Natural killer cell (primary cell): ENCODE results near the gene CEP170B. TPM values are rescaled to one million over a fixed set of nuclear protein-coding genes. Genes with fewer than 3 reads are reported as not detected.

Source experiments
- ATAC-seq, 3 donors: fragments of 150-1000 bp in 2 of 3; fragments of 200-7000 bp in 1 of 3; cut with Tn5 transposase; 1 replicate in 1 of 3; 2 replicates in 2 of 3; pipeline ENCODE4 v1.10.0; 2021; ENCODE audit warnings: mild to moderate bottlenecking in 2 of 3, moderate library complexity in 2 of 3
- DNase-seq, 2 donors: peaks; one replicate each; pipeline versions ENCODE4 v3.0.0 to v3.0.0-alpha.2; 2013 to 2021; ENCODE audit warnings: mixed read lengths in 1 of 2
- H3K27ac ChIP-seq: one replicate; pipeline ENCODE4 v1.5.1; 2013; ENCODE audit warnings: mild to moderate bottlenecking, low read length
- H3K27me3 ChIP-seq: one replicate; pipeline ENCODE4 v1.6.1; 2013; ENCODE audit warnings: low read length; ENCODE audit not compliant: control insufficient read depth, insufficient read depth
- H3K36me3 ChIP-seq: one replicate; pipeline ENCODE4 v1.6.1; 2013; ENCODE audit warnings: low read length; ENCODE audit not compliant: control insufficient read depth, insufficient read depth
- H3K4me1 ChIP-seq: one replicate; pipeline ENCODE4 v1.6.1; 2013; ENCODE audit warnings: low read length; ENCODE audit not compliant: control insufficient read depth, insufficient read depth
- H3K4me3 ChIP-seq: one replicate; pipeline ENCODE4 v1.5.1; 2013; ENCODE audit warnings: low read length
- H3K9me3 ChIP-seq: one replicate; pipeline ENCODE4 v1.6.1; 2013; ENCODE audit warnings: low read length; ENCODE audit not compliant: control insufficient read depth, insufficient read depth
- H3K27ac Mint-ChIP-seq, 2 donors: one replicate each; pipeline ENCODE4 v1.8.0; 2022; ENCODE audit warnings: mild to moderate bottlenecking in 2 of 2, mixed read lengths in 2 of 2, moderate library complexity in 1 of 2
- H3K27me3 Mint-ChIP-seq, 2 donors: one replicate each; pipeline ENCODE4 v1.8.0; 2022; ENCODE audit warnings: low read depth in 2 of 2, mixed read lengths in 2 of 2
- H3K36me3 Mint-ChIP-seq: one replicate; pipeline ENCODE4 v1.8.0; 2022; ENCODE audit warnings: mixed read lengths
- H3K4me1 Mint-ChIP-seq, 2 donors: one replicate each; pipeline ENCODE4 v1.8.0; 2022; ENCODE audit warnings: mixed read lengths in 2 of 2
- H3K4me3 Mint-ChIP-seq: one replicate; pipeline ENCODE4 v1.8.0; 2022; ENCODE audit warnings: mild to moderate bottlenecking, moderate library complexity, mixed read lengths
- H3K9me3 Mint-ChIP-seq, 2 donors: one replicate each; pipeline ENCODE4 v1.8.0; 2022; ENCODE audit warnings: mixed read lengths in 2 of 2
- WGBS: methylation state at CpG from one replicate; pipeline ENCODE4 v1.1.7; 2013; ENCODE audit warnings: missing lambda C conversion rate; ENCODE audit not compliant: insufficient coverage; 5-methylcytosine and 5-hydroxymethylcytosine counted together
- intact Hi-C: fragments of 100-400 bp; cut with micrococcal nuclease; formaldehyde crosslinking; loops from one replicate; pipeline ENCODE4 v1.14.2; 2022
- total RNA-seq, 4 donors: library from RNA; stranded (reverse); fragments of 120-200 nt in 1 of 4; gene quantifications; one replicate each; pipeline versions ENCODE4 v1.2.3 to v1.2.4, GENCODE V29; 2013 to 2022
- TF ChIP-seq, protein P1 (sequence below): fragments of 200-600 bp; IDR thresholded peaks from one replicate; pipeline ENCODE4 v1.8.0; 2022; ENCODE audit warnings: antibody characterized with exemption

Gene CEP170B
- total RNA-seq, 3 donors from 2014 or later (not counting 1 experiment from before 2014, with no cell fraction given) = 0.24 to 0.72 (median 0.30) TPM

DNA sequence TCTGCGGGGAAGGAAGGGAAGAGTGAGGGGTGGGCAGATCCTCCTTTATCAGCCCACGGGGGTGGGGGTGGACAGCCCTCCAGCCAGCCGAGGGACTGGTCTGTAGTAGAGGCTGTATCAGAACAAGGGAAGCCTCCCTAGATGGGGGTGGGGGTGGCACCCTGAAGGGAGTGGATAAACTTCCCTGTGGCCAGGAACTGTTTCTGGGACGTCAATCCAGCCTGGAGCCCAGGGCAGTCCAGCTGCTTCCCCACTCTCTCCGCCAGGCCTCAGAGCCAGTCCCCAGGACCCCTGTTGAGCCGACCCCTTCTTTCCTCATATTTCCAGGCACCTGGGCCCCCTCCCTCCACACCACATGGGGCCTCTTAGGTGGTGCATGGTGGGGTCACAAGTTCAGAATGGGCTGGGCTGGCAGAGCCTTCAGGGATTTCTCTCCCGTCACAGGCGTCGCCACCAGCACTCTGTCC, 66.3 kb downstream of the CEP170B start:
- intact Hi-C loops = no loop called here
- 95% methylated on average over 8 of the region's 9 CpGs for WGBS

DNA sequence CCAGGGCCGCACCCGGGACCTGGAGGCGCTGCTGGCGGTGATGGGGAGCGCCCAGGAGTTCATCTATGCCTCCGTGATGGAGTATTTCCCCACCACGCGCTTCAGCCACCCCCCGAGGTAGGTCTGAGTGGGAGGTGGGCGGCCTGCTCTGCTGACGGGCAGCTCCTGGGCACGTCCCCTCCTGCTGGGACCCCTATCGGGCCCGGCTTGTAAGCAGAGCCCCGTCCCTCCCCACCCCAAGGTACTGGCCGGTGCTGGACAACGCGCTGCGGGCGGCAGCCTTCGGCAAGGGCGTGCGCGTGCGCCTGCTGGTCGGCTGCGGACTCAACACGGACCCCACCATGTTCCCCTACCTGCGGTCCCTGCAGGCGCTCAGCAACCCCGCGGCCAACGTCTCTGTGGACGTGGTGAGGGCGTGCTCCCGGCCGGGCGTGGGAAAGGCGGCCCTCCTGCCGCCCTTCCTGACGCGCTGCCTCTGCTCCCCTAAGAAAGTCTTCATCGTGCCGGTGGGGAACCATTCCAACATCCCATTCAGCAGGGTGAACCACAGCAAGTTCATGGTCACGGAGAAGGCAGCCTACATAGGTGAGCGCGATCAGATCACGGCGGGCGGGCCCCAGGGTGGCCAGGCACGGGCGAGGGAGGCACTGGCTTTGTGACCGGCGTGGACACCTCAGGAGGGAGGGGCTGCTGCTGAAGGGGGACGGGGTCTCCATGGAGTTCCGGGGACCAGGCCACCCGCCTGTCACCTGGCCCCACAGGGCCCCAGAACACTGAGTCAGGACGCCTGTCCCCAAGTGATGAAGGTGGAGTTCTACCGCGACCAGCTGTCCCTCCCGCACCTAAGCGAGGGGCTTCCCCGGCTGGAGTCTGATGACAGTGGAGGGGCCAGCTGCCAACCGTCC, 67.0 kb downstream of the CEP170B start:
- peaks cover 0 to 5% of the 10 kb centered on the region in 2 donors for H3K4me1 Mint-ChIP-seq
- H3K4me3 ChIP-seq = no peak overlapping the region
- peaks cover 0 to 9% of the 10 kb centered on the region in 2 donors for H3K27me3 Mint-ChIP-seq
- H3K9me3 Mint-ChIP-seq = no peaks in the 10 kb centered on the region
- no peak overlapping the region for H3K27ac Mint-ChIP-seq
- intact Hi-C loops = loop anchor here (2.0 kb wide), 1 partner anchor 113 kb away; no protein-coding TSS in a partner anchor
- DNase-seq = no peak
- peaks cover 22% of the 10 kb centered on the region for H3K4me1 ChIP-seq
- TF ChIP-seq, protein P1, sequence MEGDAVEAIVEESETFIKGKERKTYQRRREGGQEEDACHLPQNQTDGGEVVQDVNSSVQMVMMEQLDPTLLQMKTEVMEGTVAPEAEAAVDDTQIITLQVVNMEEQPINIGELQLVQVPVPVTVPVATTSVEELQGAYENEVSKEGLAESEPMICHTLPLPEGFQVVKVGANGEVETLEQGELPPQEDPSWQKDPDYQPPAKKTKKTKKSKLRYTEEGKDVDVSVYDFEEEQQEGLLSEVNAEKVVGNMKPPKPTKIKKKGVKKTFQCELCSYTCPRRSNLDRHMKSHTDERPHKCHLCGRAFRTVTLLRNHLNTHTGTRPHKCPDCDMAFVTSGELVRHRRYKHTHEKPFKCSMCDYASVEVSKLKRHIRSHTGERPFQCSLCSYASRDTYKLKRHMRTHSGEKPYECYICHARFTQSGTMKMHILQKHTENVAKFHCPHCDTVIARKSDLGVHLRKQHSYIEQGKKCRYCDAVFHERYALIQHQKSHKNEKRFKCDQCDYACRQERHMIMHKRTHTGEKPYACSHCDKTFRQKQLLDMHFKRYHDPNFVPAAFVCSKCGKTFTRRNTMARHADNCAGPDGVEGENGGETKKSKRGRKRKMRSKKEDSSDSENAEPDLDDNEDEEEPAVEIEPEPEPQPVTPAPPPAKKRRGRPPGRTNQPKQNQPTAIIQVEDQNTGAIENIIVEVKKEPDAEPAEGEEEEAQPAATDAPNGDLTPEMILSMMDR = no peak
- peaks cover 5% of the 10 kb centered on the region for H3K27me3 ChIP-seq
- 95% methylated on average over 64 of the region's 64 CpGs for WGBS
- no peaks in the 10 kb centered on the region for H3K9me3 ChIP-seq
- H3K27ac ChIP-seq = no peak overlapping the region
- no peaks in the 10 kb centered on the region for H3K36me3 ChIP-seq
- H3K4me3 Mint-ChIP-seq = peak overlapping the region; percentile 67
- no peaks in the 10 kb centered on the region for H3K36me3 Mint-ChIP-seq
- ATAC-seq = no peak

More for the DNA sequence above, 66.3 kb downstream of the CEP170B start:
- Histone ChIP-seq H3K9me3 (no peaks in the 10 kb centered on the region), H3K27ac (no peak overlapping the region), H3K4me1 (peaks cover 27% of the 10 kb centered on the region), H3K36me3 (no peaks in the 10 kb centered on the region), H3K27me3 (peaks cover 5% of the 10 kb centered on the region), H3K4me3 (no peak overlapping the region)
- no peaks in the 10 kb centered on the region for H3K9me3 Mint-ChIP-seq
- H3K36me3 Mint-ChIP-seq = no peaks in the 10 kb centered on the region
- TF ChIP-seq, protein P1 = no peak
- no peak overlapping the region for H3K4me3 Mint-ChIP-seq
- no peak for ATAC-seq
- H3K27ac Mint-ChIP-seq = no peak overlapping the region
- peaks cover 0 to 9% of the 10 kb centered on the region in 2 donors for H3K27me3 Mint-ChIP-seq
- peaks cover 0 to 5% of the 10 kb centered on the region in 2 donors for H3K4me1 Mint-ChIP-seq
- no peak for DNase-seq

- peak overlapping the region; percentile 23 for H3K4me3 ChIP-seq
- intact Hi-C loops = loop anchor here (2.0 kb wide), 1 partner anchor 112 kb away; no protein-coding TSS in a partner anchor
- H3K36me3 Mint-ChIP-seq = no peaks in the 10 kb centered on the region
- H3K4me3 Mint-ChIP-seq = peak overlapping the region; percentile 85
- peaks cover 9 to 12% of the 10 kb centered on the region in 2 donors for H3K27me3 Mint-ChIP-seq
- DNase-seq = peak; percentile 81 to 90
- H3K4me1 ChIP-seq = peaks cover 12% of the 10 kb centered on the region
- H3K4me1 Mint-ChIP-seq = peaks cover 0 to 5% of the 10 kb centered on the region in 2 donors
- WGBS = 38% methylated on average over 93 of the region's 100 CpGs
- H3K36me3 ChIP-seq = no peaks in the 10 kb centered on the region
- H3K27ac ChIP-seq = no peak overlapping the region
- TF ChIP-seq, protein P1 = peak; percentile 65
- peak; percentile 85 to 98 (median 94) for ATAC-seq
- H3K9me3 ChIP-seq = no peaks in the 10 kb centered on the region
- H3K9me3 Mint-ChIP-seq = no peaks in the 10 kb centered on the region
- peak overlapping the region in 1 of 2 donors; percentile 59 for H3K27ac Mint-ChIP-seq
- peaks cover 5% of the 10 kb centered on the region for H3K27me3 ChIP-seq
Measured at GRCh38 chr14:104932676-104933631, 67.9 kb downstream of the CEP170B start.
